ENCODE measurements around the gene RTN3. TPM values are rescaled to one million over a fixed set of nuclear protein-coding genes. Genes with fewer than 3 reads are reported as not detected.
"Not testable (repeated sequence)": the region's sequence is repeated elsewhere in the genome, so short reads cannot be mapped to it uniquely, and the experiment has no call there.

Gene RTN3
- total and polyA plus RNA-seq, 12 donors: 31.1 to 72.0 (median 50.6) TPM

GRCh38 chr11:63683133-63683991 lies 2.1 kb downstream of the RTN3 start:
- 86 to 88% methylated on average over 8 of the region's 8 CpGs for WGBS, 2 donors
- no peak for TF ChIP-seq CTCF (IDR thresholded peaks at IDR 0.05)
- ATAC-seq: no peak
- no peaks in the 10 kb centered on the region for H3K36me3 ChIP-seq
- peak overlapping the region in 8 of 10 donors; percentile 6 to 97 (median 90) for H3K27ac ChIP-seq
- H3K4me3 ChIP-seq: peak overlapping the region in 7 of 10 donors; percentile 61 to 95 (median 88)
- no peaks in the 10 kb centered on the region for H3K27me3 ChIP-seq
- no peaks in the 10 kb centered on the region for H3K9me3 ChIP-seq
- no peak for DNase-seq
- H3K4me1 ChIP-seq: peaks cover 2 to 64% (median 28%) of the 10 kb centered on the region in 9 donors
- intact Hi-C loops (cut with DNase I): loop anchor here in 1 of 10 donors (5.0 kb wide), 1 partner anchor 54 kb away; no protein-coding TSS in a partner anchor

GRCh38 chr11:63685158-63685721 lies 3.9 kb downstream of the RTN3 start:
- Histone ChIP-seq H3K4me1 (peaks cover 2 to 82% (median 36%) of the 10 kb centered on the region in 9 donors), H3K27ac (peak overlapping the region in 1 of 10 donors; percentile 16)
- intact Hi-C loops (cut with DNase I); H3K4me3 ChIP-seq; H3K9me3 ChIP-seq; H3K36me3 ChIP-seq; H3K27me3 ChIP-seq; DNase-seq; ATAC-seq: not testable (repeated sequence)
- 89 to 90% methylated on average over 7 of the region's 7 CpGs for WGBS, 2 donors

GRCh38 chr11:63686926-63687325 lies 5.6 kb downstream of the RTN3 start:
- DNase-seq: no peak
- Histone ChIP-seq H3K27ac (peak overlapping the region in 1 of 10 donors; percentile 3), H3K9me3 (no peaks in the 10 kb centered on the region), H3K36me3 (no peaks in the 10 kb centered on the region), H3K27me3 (no peaks in the 10 kb centered on the region), H3K4me1 (peaks cover 2 to 74% (median 29%) of the 10 kb centered on the region in 9 donors), H3K4me3 (no peak overlapping the region)
- no peak for TF ChIP-seq CTCF (IDR thresholded peaks at IDR 0.05)
- intact Hi-C loops (cut with DNase I): no loop called here
- no peak for ATAC-seq
- 29 to 43% methylated on average over 2 of the region's 2 CpGs for WGBS, 2 donors

GRCh38 chr11:63687845-63688244 lies 6.5 kb downstream of the RTN3 start:
- Histone ChIP-seq H3K27me3 (no peaks in the 10 kb centered on the region), H3K4me3 (no peak overlapping the region), H3K36me3 (no peaks in the 10 kb centered on the region), H3K4me1 (peaks cover 2 to 71% (median 25%) of the 10 kb centered on the region in 9 donors), H3K27ac (no peak overlapping the region), H3K9me3 (no peaks in the 10 kb centered on the region)
- intact Hi-C loops (cut with DNase I): no loop called here
- TF ChIP-seq CTCF (IDR thresholded peaks at IDR 0.05): no peak
- DNase-seq (no peak), ATAC-seq (no peak)
- WGBS, 2 donors: 96 to 100% methylated on average over 1 of the region's 1 CpG

Data from heart right ventricle (tissue), 16 donors.